ENCODE measurements around the gene IGF2BP1. TPM values are rescaled to one million over a fixed set of nuclear protein-coding genes. Genes with fewer than 3 reads are reported as not detected.

The IGF2BP1 gene
- total RNA-seq, 1 experiment from 2014 or later = 1.3 TPM

- Histone ChIP-seq H3K4me1 (ENCODE audit: insufficient read depth, low read length) (peaks cover 25% of the 10 kb centered on the region), H3K4me2 (ENCODE audit: low read length) (no peak overlapping the region), H2AFZ (ENCODE audit: low read length) (no peak overlapping the region), H3K27ac (ENCODE audit: low read length) (no peak overlapping the region), H3F3A (ENCODE audit: low read length, unreplicated experiment) (no peaks in the 10 kb centered on the region), H3K9me2 (replicated peaks; ENCODE audit: low read length) (no peaks in the 10 kb centered on the region), H3K4me3 (ENCODE audit: low read length) (no peak overlapping the region), H4K20me1 (ENCODE audit: low read length) (no peaks in the 10 kb centered on the region), H3K9ac (ENCODE audit: low read length) (no peak overlapping the region), H3K27me3 (ENCODE audit: low read length) (no peaks in the 10 kb centered on the region), H3K9me3 (ENCODE audit: low read length) (no peaks in the 10 kb centered on the region), H3K79me2 (ENCODE audit: low read length) (no peaks in the 10 kb centered on the region), H3K36me3 (ENCODE audit: low read depth, low read length) (no peaks in the 10 kb centered on the region)
- BruUV-seq (replicated peaks) = no TSS peak
- DNase-seq (no peak), ATAC-seq (no peak)
- POLR2A ChIA-PET (ENCODE audit: unreplicated experiment) = no interaction called here
- TF ChIP-seq, protein P1, sequence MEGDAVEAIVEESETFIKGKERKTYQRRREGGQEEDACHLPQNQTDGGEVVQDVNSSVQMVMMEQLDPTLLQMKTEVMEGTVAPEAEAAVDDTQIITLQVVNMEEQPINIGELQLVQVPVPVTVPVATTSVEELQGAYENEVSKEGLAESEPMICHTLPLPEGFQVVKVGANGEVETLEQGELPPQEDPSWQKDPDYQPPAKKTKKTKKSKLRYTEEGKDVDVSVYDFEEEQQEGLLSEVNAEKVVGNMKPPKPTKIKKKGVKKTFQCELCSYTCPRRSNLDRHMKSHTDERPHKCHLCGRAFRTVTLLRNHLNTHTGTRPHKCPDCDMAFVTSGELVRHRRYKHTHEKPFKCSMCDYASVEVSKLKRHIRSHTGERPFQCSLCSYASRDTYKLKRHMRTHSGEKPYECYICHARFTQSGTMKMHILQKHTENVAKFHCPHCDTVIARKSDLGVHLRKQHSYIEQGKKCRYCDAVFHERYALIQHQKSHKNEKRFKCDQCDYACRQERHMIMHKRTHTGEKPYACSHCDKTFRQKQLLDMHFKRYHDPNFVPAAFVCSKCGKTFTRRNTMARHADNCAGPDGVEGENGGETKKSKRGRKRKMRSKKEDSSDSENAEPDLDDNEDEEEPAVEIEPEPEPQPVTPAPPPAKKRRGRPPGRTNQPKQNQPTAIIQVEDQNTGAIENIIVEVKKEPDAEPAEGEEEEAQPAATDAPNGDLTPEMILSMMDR (conservative IDR thresholded peaks at IDR 0.05; ENCODE audit: low read depth, low read length) = no peak
- TF ChIP-seq EZH2phosphoT487 (IDR thresholded peaks at IDR 0.05; ENCODE audit: borderline replicate concordance, low read length) (no peak), EZH2 (IDR thresholded peaks at IDR 0.05; ENCODE audit: low read length, unreplicated experiment) (no peak)
- CTCF ChIA-PET = no interaction called here
- intact Hi-C loops (cut with micrococcal nuclease) = no loop called here
Observed at GRCh38 chr17:49078248-49078647, 81.1 kb downstream of the IGF2BP1 start.

GRCh38 chr17:49079840-49080663 lies 82.9 kb downstream of the IGF2BP1 start:
- ATAC-seq = no peak
- BruUV-seq (replicated peaks) = no TSS peak

More at GRCh38 chr17:49079840-49080663, 82.9 kb downstream of the IGF2BP1 start:
- intact Hi-C loops (cut with micrococcal nuclease) = no loop called here
- no peak overlapping the region for H3K4me2 ChIP-seq (ENCODE audit: low read length)
- H4K20me1 ChIP-seq (ENCODE audit: low read length) = no peaks in the 10 kb centered on the region
- no peak for DNase-seq
- no peaks in the 10 kb centered on the region for H3K79me2 ChIP-seq (ENCODE audit: low read length)
- no peaks in the 10 kb centered on the region for H3K9me3 ChIP-seq (ENCODE audit: low read length)
- H3K4me3 ChIP-seq (ENCODE audit: low read length) = no peak overlapping the region
- H2AFZ ChIP-seq (ENCODE audit: low read length) = no peak overlapping the region
- H3K36me3 ChIP-seq (ENCODE audit: low read depth, low read length) = no peaks in the 10 kb centered on the region
- ChIA-PET POLR2A (ENCODE audit: unreplicated experiment) (no interaction called here), CTCF (no interaction called here)
- no peak overlapping the region for H3K27ac ChIP-seq (ENCODE audit: low read length)
- H3K9me2 ChIP-seq (replicated peaks; ENCODE audit: low read length) = no peaks in the 10 kb centered on the region
- H3K9ac ChIP-seq (ENCODE audit: low read length) = no peak overlapping the region
- no peaks in the 10 kb centered on the region for H3F3A ChIP-seq (ENCODE audit: low read length, unreplicated experiment)
- TF ChIP-seq, protein P1 (conservative IDR thresholded peaks at IDR 0.05; ENCODE audit: low read depth, low read length) = no peak
- TF ChIP-seq EZH2phosphoT487 (IDR thresholded peaks at IDR 0.05; ENCODE audit: borderline replicate concordance, low read length) (no peak), EZH2 (IDR thresholded peaks at IDR 0.05; ENCODE audit: low read length, unreplicated experiment) (no peak)
- H3K4me1 ChIP-seq (ENCODE audit: insufficient read depth, low read length) = peaks cover 25% of the 10 kb centered on the region
- no peaks in the 10 kb centered on the region for H3K27me3 ChIP-seq (ENCODE audit: low read length)
